ENCODE data around the gene UMODL1.
A peak's percentile ranks its signal among the peaks of the same experiment; 100 is the strongest.

The UMODL1 gene

DNA sequence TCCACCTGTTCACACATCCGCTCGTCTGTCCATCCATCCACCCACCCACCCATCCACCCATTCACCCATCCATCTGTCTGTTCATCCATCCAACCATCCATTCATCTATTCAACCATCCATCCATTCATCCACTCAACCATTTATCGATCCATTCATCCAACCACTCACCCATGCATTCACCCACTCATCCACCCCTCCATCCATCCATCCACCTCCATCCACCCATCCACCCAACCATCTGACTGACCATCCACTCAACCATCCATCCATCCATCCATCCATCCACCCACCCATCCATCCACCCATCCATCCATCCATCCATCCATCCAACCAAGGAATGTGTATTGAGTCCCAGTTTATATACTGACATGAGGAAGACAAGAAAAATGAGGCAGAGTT lies 73.1 kb downstream of the UMODL1 start (continued):
- TF ChIP-seq ZNF596 (tag by site-specific recombination; IDR thresholded peaks at IDR 0.05) (no peak), ZNF792 (tag by site-specific recombination; IDR thresholded peaks at IDR 0.05) (no peak), EGR2 (tag by site-specific recombination; IDR thresholded peaks at IDR 0.05; ENCODE audit: low read depth) (peak; percentile 68; the same call in 1 of the 2 replicates), ZNF366 (tag by site-specific recombination; conservative IDR thresholded peaks at IDR 0.05) (peak; percentile 93), ZNF169 (tag by site-specific recombination; IDR thresholded peaks at IDR 0.05) (no peak)
- TF ChIP-seq, protein P1, sequence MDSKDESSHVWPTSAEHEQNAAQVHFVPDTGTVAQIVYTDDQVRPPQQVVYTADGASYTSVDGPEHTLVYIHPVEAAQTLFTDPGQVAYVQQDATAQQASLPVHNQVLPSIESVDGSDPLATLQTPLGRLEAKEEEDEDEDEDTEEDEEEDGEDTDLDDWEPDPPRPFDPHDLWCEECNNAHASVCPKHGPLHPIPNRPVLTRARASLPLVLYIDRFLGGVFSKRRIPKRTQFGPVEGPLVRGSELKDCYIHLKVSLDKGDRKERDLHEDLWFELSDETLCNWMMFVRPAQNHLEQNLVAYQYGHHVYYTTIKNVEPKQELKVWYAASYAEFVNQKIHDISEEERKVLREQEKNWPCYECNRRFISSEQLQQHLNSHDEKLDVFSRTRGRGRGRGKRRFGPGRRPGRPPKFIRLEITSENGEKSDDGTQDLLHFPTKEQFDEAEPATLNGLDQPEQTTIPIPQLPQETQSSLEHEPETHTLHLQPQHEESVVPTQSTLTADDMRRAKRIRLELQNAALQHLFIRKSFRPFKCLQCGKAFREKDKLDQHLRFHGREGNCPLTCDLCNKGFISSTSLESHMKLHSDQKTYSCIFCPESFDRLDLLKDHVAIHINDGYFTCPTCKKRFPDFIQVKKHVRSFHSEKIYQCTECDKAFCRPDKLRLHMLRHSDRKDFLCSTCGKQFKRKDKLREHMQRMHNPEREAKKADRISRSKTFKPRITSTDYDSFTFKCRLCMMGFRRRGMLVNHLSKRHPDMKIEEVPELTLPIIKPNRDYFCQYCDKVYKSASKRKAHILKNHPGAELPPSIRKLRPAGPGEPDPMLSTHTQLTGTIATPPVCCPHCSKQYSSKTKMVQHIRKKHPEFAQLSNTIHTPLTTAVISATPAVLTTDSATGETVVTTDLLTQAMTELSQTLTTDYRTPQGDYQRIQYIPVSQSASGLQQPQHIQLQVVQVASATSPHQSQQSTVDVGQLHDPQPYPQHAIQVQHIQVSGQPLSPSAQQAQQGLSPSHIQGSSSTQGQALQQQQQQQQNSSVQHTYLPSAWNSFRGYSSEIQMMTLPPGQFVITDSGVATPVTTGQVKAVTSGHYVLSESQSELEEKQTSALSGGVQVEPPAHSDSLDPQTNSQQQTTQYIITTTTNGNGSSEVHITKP (tag by site-specific recombination; IDR thresholded peaks at IDR 0.05), result no peak

DNA sequence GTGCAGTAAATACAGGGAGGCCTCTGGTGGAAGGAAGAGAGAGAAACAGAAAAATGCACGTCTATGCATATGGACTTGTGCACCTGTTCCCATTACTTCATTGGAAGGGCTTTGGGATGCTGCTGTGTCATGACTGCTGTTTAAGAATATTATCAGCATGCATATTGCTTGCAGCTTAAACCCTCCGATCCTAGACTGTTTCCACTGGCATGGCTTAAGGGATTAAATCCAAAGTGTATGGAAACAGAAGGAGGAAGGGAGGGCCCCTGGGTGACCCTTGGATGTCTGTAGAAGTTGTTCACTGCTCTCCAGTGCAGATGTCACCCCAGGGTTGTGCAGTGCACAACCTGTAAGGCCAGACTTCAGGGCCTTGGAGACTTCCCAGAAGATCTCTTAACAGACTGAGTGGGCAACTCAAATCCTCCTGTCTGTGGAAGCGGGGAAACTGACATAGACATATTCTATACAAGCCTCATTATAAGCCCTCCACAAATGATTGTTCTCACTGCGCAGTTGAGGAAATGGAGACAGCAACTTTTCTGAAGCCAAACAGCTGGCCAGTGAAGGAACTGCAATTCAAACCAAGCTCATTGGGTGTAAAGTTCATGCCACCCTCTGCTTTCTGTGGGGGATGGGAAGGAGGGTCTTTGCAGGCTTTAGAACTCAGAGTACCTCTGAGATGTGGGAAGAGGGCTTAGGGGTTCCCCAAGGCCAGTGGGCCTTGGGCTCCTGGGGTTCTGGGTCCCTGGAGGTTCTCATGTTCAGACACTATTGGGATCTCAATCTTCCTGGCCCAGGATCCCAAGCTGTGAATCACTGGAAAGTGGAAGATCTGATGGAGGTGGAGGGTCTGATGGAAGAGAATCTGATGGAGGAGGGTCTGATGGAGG lies 73.8 kb downstream of the UMODL1 start:
- ChIA-PET POLR2A (no interaction called here), CTCF (interaction anchor here (0.6 to 3.6 kb wide), 48 partner anchors 9 to 1764 kb away, joined by 3 to 46 read pairs (median 4); no protein-coding TSS in a partner anchor)
- no peaks in the 10 kb centered on the region for H3K36me3 ChIP-seq (ENCODE audit: control insufficient read depth in 2 of 2, insufficient read depth in 1 of 2, low read length in 2 of 2)
- no peaks in the 10 kb centered on the region for H3K4me1 ChIP-seq (ENCODE audit: control insufficient read depth, insufficient read depth, low read length)
- TF ChIP-seq ZNF530 (tag by site-specific recombination; IDR thresholded peaks at IDR 0.05; ENCODE audit: low read depth), result no peak
- TF ChIP-seq BCL11A (tag by site-specific recombination; IDR thresholded peaks at IDR 0.05; ENCODE audit: low read depth), result no peak
- TF ChIP-seq, protein P2, sequence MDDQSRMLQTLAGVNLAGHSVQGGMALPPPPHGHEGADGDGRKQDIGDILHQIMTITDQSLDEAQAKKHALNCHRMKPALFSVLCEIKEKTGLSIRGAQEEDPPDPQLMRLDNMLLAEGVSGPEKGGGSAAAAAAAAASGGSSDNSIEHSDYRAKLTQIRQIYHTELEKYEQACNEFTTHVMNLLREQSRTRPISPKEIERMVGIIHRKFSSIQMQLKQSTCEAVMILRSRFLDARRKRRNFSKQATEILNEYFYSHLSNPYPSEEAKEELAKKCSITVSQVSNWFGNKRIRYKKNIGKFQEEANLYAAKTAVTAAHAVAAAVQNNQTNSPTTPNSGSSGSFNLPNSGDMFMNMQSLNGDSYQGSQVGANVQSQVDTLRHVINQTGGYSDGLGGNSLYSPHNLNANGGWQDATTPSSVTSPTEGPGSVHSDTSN (CRISPR knock-in tag; IDR thresholded peaks at IDR 0.05), result no peak
- no peak for TF ChIP-seq ZNF146 (tag by site-specific recombination; IDR thresholded peaks at IDR 0.05)
- no peak for TF ChIP-seq HOXC10 (CRISPR knock-in tag; IDR thresholded peaks at IDR 0.05)
- no peak for TF ChIP-seq SP3 (tag by site-specific recombination; IDR thresholded peaks at IDR 0.05)
- TF ChIP-seq ZNF404 (tag by site-specific recombination; IDR thresholded peaks at IDR 0.05), result no peak
- no peak for TF ChIP-seq SP2 (tag by site-specific recombination; IDR thresholded peaks at IDR 0.05)
- no peak for TF ChIP-seq ZNF24 (tag by site-specific recombination; IDR thresholded peaks at IDR 0.05)
- TF ChIP-seq, protein P3, sequence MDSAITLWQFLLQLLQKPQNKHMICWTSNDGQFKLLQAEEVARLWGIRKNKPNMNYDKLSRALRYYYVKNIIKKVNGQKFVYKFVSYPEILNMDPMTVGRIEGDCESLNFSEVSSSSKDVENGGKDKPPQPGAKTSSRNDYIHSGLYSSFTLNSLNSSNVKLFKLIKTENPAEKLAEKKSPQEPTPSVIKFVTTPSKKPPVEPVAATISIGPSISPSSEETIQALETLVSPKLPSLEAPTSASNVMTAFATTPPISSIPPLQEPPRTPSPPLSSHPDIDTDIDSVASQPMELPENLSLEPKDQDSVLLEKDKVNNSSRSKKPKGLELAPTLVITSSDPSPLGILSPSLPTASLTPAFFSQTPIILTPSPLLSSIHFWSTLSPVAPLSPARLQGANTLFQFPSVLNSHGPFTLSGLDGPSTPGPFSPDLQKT (IDR thresholded peaks at IDR 0.05; ENCODE audit: borderline replicate concordance, low read depth, low read length), result no peak
- no peak for TF ChIP-seq ZNF274 (IDR thresholded peaks at IDR 0.05; ENCODE audit: low read length)
- TF ChIP-seq ZNF274 (tag by site-specific recombination; IDR thresholded peaks at IDR 0.05; ENCODE audit: borderline replicate concordance), result no peak
- TF ChIP-seq ZNF48 (tag by site-specific recombination; IDR thresholded peaks at IDR 0.05), result no peak
- TF ChIP-seq ZNF600 (tag by site-specific recombination; IDR thresholded peaks at IDR 0.05), result no peak
- TF ChIP-seq, protein P4, sequence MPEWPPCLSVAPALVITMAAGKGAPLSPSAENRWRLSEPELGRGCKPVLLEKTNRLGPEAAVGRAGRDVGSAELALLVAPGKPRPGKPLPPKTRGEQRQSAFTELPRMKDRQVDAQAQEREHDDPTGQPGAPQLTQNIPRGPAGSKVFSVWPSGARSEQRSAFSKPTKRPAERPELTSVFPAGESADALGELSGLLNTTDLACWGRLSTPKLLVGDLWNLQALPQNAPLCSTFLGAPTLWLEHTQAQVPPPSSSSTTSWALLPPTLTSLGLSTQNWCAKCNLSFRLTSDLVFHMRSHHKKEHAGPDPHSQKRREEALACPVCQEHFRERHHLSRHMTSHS (tag by site-specific recombination; IDR thresholded peaks at IDR 0.05), result no peak
- no peaks in the 10 kb centered on the region for H3K9me3 ChIP-seq (ENCODE audit: control insufficient read depth, insufficient read depth, low read depth, low read length)
- H3K4me3 ChIP-seq (ENCODE audit: low read depth, low read length), result no peak overlapping the region
- H3K27ac ChIP-seq (ENCODE audit: extremely low read depth, low read depth, low read length), result no peak overlapping the region

Measured in HEK293 (cell line).